ENCODE results near the gene POP4.

POP4 gene

DNA sequence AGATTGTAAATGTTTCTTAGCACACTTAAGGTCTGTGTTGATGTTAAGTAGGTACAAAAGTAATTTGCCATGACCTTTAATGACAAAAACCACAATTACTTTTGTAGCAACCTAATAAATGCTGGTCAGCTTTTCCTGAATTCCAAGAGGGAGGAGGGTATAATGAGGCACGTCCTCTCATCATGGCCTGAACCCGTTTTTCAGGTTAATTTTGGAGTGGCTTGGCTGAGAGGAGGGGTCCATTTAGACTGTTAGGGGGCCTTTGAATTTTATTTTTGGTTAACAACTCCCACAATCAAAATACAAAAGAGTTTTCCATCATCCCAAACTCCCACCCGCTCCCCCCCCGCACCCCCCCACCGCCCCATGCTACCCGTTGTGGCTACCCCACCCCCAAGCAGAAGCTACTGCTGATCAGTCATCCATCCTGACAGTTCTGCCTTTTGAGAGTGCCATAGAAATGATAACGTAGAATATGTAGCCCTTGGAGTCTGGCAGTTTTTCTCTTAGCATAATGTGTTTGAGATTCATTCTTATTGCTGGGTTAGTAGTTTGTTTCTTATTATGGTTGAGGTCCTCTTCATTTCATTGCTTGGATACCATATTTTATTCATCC is 44.8 kb downstream of the POP4 start:
- H3K27ac Mint-ChIP-seq: no peak overlapping the region
- H3K27me3 Mint-ChIP-seq: no peaks in the 10 kb centered on the region
- H3K9me3 Mint-ChIP-seq (ENCODE audit: low read depth): peaks cover 3% of the 10 kb centered on the region
- peaks cover 4% of the 10 kb centered on the region for H3K36me3 Mint-ChIP-seq
- no peak overlapping the region for H3K4me3 Mint-ChIP-seq
- H3K4me1 Mint-ChIP-seq (ENCODE audit: low read depth): peaks cover 10% of the 10 kb centered on the region

- Mint-ChIP-seq H3K27me3 (no peaks in the 10 kb centered on the region), H3K4me3 (no peak overlapping the region), H3K36me3 (peaks cover 4% of the 10 kb centered on the region), H3K9me3 (ENCODE audit: low read depth) (peaks cover 3% of the 10 kb centered on the region), H3K4me1 (ENCODE audit: low read depth) (peaks cover 5% of the 10 kb centered on the region), H3K27ac (no peak overlapping the region)
Observed at GRCh38 chr19:29651622-29652394, 45.7 kb downstream of the POP4 start.

DNA sequence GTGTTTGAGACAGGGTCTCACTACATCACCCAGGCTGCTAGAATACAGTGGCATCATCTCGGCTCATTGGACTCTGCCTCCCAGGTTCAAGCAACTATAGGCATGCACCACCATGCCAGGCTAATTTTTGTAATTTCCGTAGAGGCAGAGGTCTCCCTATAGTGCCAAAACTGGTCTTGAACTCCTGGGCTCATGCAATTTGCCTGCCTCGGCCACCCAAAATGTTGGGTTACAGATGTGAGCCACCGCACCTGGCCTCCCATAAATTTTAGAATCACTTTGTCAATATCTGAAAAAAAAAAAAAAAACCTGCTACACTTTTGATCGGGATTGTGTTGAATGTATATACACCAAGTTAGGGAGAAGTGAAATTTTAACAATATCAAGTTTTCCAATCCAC is 47.3 kb downstream of the POP4 start:
- Mint-ChIP-seq H3K36me3 (peaks cover 4% of the 10 kb centered on the region), H3K4me3 (no peak overlapping the region), H3K4me1 (ENCODE audit: low read depth) (peaks cover 5% of the 10 kb centered on the region), H3K9me3 (ENCODE audit: low read depth) (peaks cover 3% of the 10 kb centered on the region), H3K27ac (no peak overlapping the region), H3K27me3 (no peaks in the 10 kb centered on the region)

DNA sequence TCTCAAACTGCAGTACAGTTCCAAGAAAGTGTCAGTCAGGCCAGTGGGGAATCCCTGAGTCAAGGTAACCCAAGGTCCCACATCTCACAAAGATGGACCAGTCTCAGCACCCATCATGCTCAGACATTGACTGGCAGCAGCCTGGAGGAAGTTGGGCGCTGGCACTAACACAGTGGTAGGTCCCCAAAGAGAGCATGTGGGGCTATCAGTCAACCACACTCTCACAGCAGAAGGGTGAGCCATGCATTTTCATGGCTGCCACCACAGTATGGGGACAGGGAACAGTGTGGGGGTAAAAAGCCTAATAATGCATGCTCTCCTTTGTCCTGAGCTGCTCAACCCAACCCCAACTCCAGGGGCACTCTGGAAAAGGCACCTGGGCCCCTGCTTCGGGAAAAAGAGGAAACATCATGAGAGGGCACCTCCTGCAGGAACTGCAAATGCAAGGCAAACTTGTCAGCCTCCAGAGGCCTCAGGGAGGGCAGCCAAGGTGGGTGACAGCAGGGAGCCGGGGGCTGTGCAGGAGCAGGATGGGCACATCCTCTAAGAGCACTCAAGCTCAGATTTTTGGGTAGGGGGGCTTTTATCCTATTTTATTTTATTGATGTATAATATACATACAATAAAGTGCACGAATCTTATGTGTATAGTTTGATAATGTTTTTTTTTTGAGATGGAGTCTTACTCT is 49.7 kb downstream of the POP4 start:
- no peaks in the 10 kb centered on the region for H3K27me3 Mint-ChIP-seq
- H3K4me1 Mint-ChIP-seq (ENCODE audit: low read depth): peaks cover 13% of the 10 kb centered on the region
- H3K9me3 Mint-ChIP-seq (ENCODE audit: low read depth): peaks cover 3% of the 10 kb centered on the region
- H3K4me3 Mint-ChIP-seq: no peak overlapping the region
- H3K27ac Mint-ChIP-seq: no peak overlapping the region
- peaks cover 4% of the 10 kb centered on the region for H3K36me3 Mint-ChIP-seq

GRCh38 chr19:29658221-29658991 is 52.3 kb downstream of the POP4 start:
- H3K36me3 Mint-ChIP-seq: peaks cover 4% of the 10 kb centered on the region
- H3K4me1 Mint-ChIP-seq (ENCODE audit: low read depth): peaks cover 36% of the 10 kb centered on the region
- peaks cover 3% of the 10 kb centered on the region for H3K9me3 Mint-ChIP-seq (ENCODE audit: low read depth)
- H3K4me3 Mint-ChIP-seq: no peak overlapping the region
- H3K27me3 Mint-ChIP-seq: no peaks in the 10 kb centered on the region
- peak overlapping the region; percentile 16 for H3K27ac Mint-ChIP-seq

DNA sequence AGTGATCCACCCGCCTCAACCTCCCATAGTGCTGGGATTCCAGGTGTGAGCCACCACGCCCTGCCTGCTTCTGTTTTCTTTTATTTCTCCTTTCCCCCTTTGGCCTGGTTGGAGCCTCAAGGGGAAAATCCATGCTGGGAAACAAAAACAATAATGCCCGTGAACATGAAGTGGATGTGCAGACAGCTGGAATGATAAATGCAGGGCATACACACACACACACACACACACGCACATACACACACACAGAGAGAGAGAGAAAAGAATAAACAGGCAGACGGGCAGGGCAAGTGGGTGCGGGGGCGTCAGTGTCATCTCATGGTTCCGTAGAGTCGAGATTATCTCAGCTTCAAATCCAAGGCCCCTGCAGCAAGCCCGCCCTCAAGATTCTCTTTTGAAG is 54.8 kb downstream of the POP4 start:
- Mint-ChIP-seq H3K4me1 (ENCODE audit: low read depth) (peaks cover 41% of the 10 kb centered on the region), H3K27ac (peak overlapping the region; percentile 83), H3K27me3 (no peaks in the 10 kb centered on the region)

GRCh38 chr19:29662278-29662603 is 56.2 kb downstream of the POP4 start:
- no peaks in the 10 kb centered on the region for H3K27me3 Mint-ChIP-seq
- H3K36me3 Mint-ChIP-seq: no peaks in the 10 kb centered on the region
- peak overlapping the region; percentile 58 for H3K4me3 Mint-ChIP-seq
- H3K27ac Mint-ChIP-seq: peak overlapping the region; percentile 68
- peaks cover 49% of the 10 kb centered on the region for H3K4me1 Mint-ChIP-seq (ENCODE audit: low read depth)
- no peaks in the 10 kb centered on the region for H3K9me3 Mint-ChIP-seq (ENCODE audit: low read depth)

More for the DNA sequence above, 54.8 kb downstream of the POP4 start:
- Mint-ChIP-seq H3K4me3 (peak overlapping the region; percentile 36), H3K9me3 (ENCODE audit: low read depth) (no peaks in the 10 kb centered on the region), H3K36me3 (no peaks in the 10 kb centered on the region)

- Mint-ChIP-seq H3K4me3 (peak overlapping the region; percentile 58), H3K27ac (peak overlapping the region; percentile 68), H3K27me3 (no peaks in the 10 kb centered on the region), H3K9me3 (ENCODE audit: low read depth) (no peaks in the 10 kb centered on the region), H3K4me1 (ENCODE audit: low read depth) (peaks cover 55% of the 10 kb centered on the region), H3K36me3 (no peaks in the 10 kb centered on the region)
Observed at GRCh38 chr19:29662604-29663404, 56.7 kb downstream of the POP4 start.

DNA sequence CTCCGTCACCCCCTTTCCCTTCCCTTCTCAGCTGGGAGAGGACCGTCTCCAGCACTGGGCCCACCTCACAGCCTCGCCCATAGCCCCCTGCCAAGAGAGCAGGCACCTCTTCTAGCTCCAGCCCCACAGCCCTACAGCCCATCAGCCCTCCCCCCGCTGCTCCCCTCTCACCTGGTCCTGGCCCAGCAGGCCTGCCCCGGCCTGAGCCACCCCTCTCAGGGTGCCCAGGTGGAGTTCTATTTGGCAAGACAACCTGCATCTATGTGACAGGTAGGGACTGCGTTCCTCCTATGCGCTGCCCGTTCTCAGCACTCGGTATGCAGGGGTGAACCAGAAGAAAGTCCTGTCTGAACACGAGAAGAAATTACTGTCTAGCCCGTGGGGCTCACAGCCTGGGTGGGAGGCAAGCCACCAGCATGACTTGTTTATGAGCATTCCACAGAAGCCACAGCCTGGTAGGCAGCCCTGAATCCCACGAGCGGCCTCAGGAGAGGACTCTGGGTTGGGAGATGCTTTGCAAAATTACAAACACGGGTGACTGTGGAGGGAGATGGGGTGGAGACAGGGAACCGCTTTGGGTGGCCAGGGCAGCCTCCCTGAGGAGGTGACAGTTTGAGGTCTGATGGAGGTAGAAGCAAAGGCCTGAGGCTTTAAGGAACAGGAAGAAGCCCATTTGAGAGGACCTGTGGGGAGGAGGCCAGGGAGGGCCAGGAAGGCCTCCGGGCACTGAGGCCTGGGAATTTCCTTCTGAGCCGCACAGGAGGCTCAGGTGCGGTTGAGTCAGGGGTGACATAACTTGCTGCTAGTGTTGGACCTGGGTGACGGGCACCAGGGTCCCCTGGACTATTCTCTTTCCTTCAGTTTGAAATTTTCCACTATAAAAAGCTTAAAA is 58.0 kb downstream of the POP4 start:
- Mint-ChIP-seq H3K27me3 (no peaks in the 10 kb centered on the region), H3K4me1 (ENCODE audit: low read depth) (peaks cover 66% of the 10 kb centered on the region), H3K36me3 (no peaks in the 10 kb centered on the region), H3K27ac (peak overlapping the region; percentile 58), H3K9me3 (ENCODE audit: low read depth) (no peaks in the 10 kb centered on the region), H3K4me3 (peak overlapping the region; percentile 80)

DNA sequence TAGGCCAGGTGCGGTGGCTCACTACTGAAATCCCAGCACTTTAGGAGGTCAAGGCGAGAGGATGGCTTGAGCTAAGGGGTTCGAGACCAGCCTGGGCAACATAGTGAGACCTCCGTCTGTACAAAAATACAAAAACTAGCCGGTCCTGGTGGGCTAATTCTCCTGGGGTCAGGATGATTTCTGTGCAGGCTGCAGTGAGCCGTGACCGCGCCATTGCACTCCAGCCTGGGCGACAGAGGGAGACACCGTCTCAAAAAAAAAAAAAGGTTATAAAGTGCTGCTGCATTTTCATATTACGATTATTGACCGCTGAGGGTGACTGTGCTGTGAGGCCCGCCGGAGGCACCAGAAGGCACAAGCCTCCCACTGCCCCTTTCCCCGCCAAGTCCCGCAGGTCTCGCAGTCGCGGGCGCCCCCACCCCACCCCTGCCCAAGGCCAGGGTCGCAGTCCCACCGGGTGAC is 58.7 kb downstream of the POP4 start:
- no peaks in the 10 kb centered on the region for H3K9me3 Mint-ChIP-seq (ENCODE audit: low read depth)
- peak overlapping the region; percentile 80 for H3K4me3 Mint-ChIP-seq
- peak overlapping the region; percentile 54 for H3K27ac Mint-ChIP-seq
- H3K4me1 Mint-ChIP-seq (ENCODE audit: low read depth): peaks cover 73% of the 10 kb centered on the region
- no peaks in the 10 kb centered on the region for H3K36me3 Mint-ChIP-seq
- no peaks in the 10 kb centered on the region for H3K27me3 Mint-ChIP-seq

DNA sequence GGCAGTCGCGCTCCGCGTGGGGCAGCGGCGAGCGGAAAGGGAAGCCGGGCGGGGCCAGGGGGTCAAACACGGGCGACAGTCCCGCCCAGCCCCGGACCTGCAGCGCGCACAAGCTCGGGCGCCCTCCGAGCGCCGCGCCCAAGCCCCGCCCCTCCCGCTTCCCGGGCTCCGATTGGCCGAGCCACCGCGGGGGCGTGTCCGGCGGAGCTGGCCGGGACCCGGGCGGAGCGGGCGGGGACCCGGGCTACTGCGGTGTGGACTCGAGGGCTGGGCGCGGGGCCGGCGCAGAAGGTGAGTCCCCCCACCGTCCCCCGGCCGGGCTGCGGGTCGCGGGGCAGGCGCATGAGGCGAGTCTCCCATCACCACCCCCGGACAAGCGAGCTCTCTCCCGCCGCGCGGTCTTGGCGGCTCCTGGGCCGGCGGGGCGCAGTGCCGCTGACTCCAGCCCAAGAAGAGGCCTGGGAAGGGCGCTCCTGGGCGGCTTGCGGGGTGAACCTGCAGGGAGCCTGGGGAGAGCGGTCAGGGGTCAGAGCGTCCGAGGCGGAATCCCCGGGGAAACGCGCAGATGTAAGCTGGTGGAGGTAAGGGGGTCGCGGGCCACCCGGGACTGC is 59.2 kb downstream of the POP4 start, which contains the start of gene PLEKHF1:
Gene PLEKHF1, plus strand, starts transcription at position 247 of the 611 bp plus-strand sequence. CDS start 8,379 bp downstream, outside the sequence.
- H3K9me3 Mint-ChIP-seq (ENCODE audit: low read depth): no peaks in the 10 kb centered on the region
- peaks cover 2% of the 10 kb centered on the region for H3K36me3 Mint-ChIP-seq
- peaks cover 76% of the 10 kb centered on the region for H3K4me1 Mint-ChIP-seq (ENCODE audit: low read depth)
- no peaks in the 10 kb centered on the region for H3K27me3 Mint-ChIP-seq
- peak within 1 kb of the TSS; percentile 91 for H3K4me3 Mint-ChIP-seq
- H3K27ac Mint-ChIP-seq: peak within 1 kb of the TSS; percentile 76

DNA sequence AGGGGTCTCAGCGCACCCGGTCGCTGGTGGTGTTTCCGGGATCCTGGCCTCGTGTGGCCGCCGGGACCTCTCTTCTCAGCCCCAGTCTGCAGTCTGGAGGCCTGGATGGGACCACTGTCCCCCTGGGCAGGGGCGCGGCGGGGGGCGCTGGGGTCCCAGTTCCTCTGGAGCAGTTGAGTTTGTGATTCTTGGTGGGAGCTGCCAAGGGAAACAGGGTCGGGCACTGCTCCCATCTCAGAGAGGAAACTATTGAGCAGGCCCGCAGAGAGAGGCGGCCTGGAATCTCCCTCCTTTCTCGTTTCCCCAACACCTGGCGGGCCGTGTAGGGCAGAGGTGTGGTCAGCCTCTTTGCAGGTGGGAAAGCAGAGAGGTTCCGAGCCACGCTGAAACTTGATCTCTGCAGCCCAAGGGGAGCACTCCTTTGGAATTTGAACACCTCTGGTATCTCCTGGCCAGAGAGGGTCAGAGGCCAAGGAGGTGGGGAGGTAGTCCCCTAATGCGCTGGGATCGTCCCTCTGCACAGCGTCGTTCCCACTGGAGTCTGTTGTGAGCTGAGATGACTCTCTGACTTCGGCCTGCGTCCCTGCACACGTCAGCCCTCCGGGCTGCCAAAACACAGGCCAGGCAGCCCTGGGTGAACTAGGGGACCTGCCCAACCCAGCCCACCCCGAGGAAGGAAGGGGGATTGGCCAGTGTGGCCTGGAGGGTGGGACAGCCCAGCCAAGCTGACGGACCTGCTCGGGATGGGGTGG is 59.9 kb downstream of the POP4 start:
- H3K36me3 Mint-ChIP-seq: peaks cover 4% of the 10 kb centered on the region
- no peaks in the 10 kb centered on the region for H3K9me3 Mint-ChIP-seq (ENCODE audit: low read depth)
- H3K4me1 Mint-ChIP-seq (ENCODE audit: low read depth): peaks cover 76% of the 10 kb centered on the region
- H3K27ac Mint-ChIP-seq: peak overlapping the region; percentile 76
- H3K4me3 Mint-ChIP-seq: peak overlapping the region; percentile 91
- no peaks in the 10 kb centered on the region for H3K27me3 Mint-ChIP-seq
